Keratinocyte (primary cell): ENCODE measurements around the gene HOXA7. TPM values are rescaled to one million over a fixed set of nuclear protein-coding genes. Genes with fewer than 3 reads are reported as not detected.

Experiments used
- DNase-seq: peaks from one replicate; pipeline ENCODE4 v3.0.0-alpha.2; 2011; ENCODE audit warnings: low read depth, missing footprints, low spot score
- FAIRE-seq: peaks from 2 replicates; lab custom pipeline; 2011; peaks lifted over from hg19 to GRCh38; lab: Jason Lieb, UNC
- H2AFZ ChIP-seq: 2 replicates; pipeline ENCODE4 v1.6.0; 2012; ENCODE audit warnings: low read length, control low read depth, inconsistent platforms; ENCODE audit not compliant: control insufficient read depth
- H3K27ac ChIP-seq: 2 replicates; pipeline ENCODE4 v1.5.1; 2011; ENCODE audit warnings: low read length; ENCODE audit not compliant: control insufficient read depth, insufficient read depth
- H3K27me3 ChIP-seq: 3 replicates; pipeline ENCODE4 v1.6.0; 2011; ENCODE audit warnings: low read length; ENCODE audit not compliant: control insufficient read depth, insufficient read depth; ENCODE audit errors: extremely low read depth
- H3K36me3 ChIP-seq, 2 experiments: 2 replicates in 1 of 2; 3 replicates in 1 of 2; pipeline ENCODE4 v1.5.1; 2011; ENCODE audit warnings: low read length in 2 of 2, mild to moderate bottlenecking in 1 of 2; ENCODE audit not compliant: control insufficient read depth in 2 of 2, insufficient read depth in 2 of 2; ENCODE audit errors: extremely low read depth in 1 of 2
- H3K4me1 ChIP-seq: 3 replicates; pipeline ENCODE4 v1.5.1; 2011; ENCODE audit warnings: low read length; ENCODE audit not compliant: control insufficient read depth, insufficient read depth; ENCODE audit errors: extremely low read depth
- H3K4me2 ChIP-seq: 3 replicates; pipeline ENCODE4 v1.6.0; 2011; ENCODE audit warnings: low read depth, low read length; ENCODE audit not compliant: control insufficient read depth, insufficient read depth; ENCODE audit errors: extremely low read depth
- H3K4me3 ChIP-seq, 3 experiments: fragments of 200-600 bp in 1 of 3; sonication (generic) in 1 of 3; 2 replicates in 2 of 3; 3 replicates in 1 of 3; pipeline ENCODE4 v1.5.1; 2011 to 2016; ENCODE audit warnings: low read length in 3 of 3, mild to moderate bottlenecking in 3 of 3, control low read depth in 2 of 3, inconsistent platforms in 1 of 3, low read depth in 1 of 3, mixed read lengths in 1 of 3, mixed run types in 1 of 3, moderate library complexity in 1 of 3; ENCODE audit not compliant: control insufficient read depth in 2 of 3, insufficient read depth in 2 of 3; ENCODE audit errors: extremely low read depth in 1 of 3
- H3K79me2 ChIP-seq: 2 replicates; pipeline ENCODE4 v1.6.0; 2012; ENCODE audit warnings: low read length; ENCODE audit not compliant: control insufficient read depth, insufficient read depth
- H3K9ac ChIP-seq: 3 replicates; pipeline ENCODE4 v1.6.0; 2011; ENCODE audit warnings: low read length; ENCODE audit not compliant: control insufficient read depth, insufficient read depth; ENCODE audit errors: extremely low read depth
- H3K9me1 ChIP-seq: 3 replicates; pipeline ENCODE4 v1.6.0; 2011; ENCODE audit warnings: low read length; ENCODE audit not compliant: control insufficient read depth, insufficient read depth; ENCODE audit errors: extremely low read depth
- H3K9me3 ChIP-seq: 2 replicates; pipeline ENCODE4 v1.5.1; 2012; ENCODE audit warnings: low read depth, low read length; ENCODE audit not compliant: control insufficient read depth
- H4K20me1 ChIP-seq: 3 replicates; pipeline ENCODE4 v1.6.0; 2011; ENCODE audit warnings: low read length; ENCODE audit not compliant: control insufficient read depth, insufficient read depth; ENCODE audit errors: extremely low read depth
- CTCF ChIP-seq, 3 experiments: IDR thresholded peaks in 1 of 3; conservative IDR thresholded peaks in 1 of 3; optimal IDR thresholded peaks in 1 of 3; 2 replicates in 2 of 3; 3 replicates in 1 of 3; pipeline versions ENCODE3 to v1.5.1; 2011; ENCODE audit warnings: low read length in 3 of 3, mild to moderate bottlenecking in 3 of 3, moderate library complexity in 2 of 3, control low read depth in 1 of 3, inconsistent platforms in 1 of 3; ENCODE audit not compliant: insufficient read depth in 2 of 3; ENCODE audit errors: extremely low read depth in 1 of 3
- EZH2 ChIP-seq: IDR thresholded peaks from one replicate; pipeline ENCODE4 v1.6.1; 2012; ENCODE audit warnings: inconsistent platforms, mild to moderate bottlenecking, low read length, moderate library complexity
- dilution Hi-C: fragments of 300-500 bp; cut with MboI; formaldehyde crosslinking; loops from one replicate; pipeline ENCODE4 v1.7.0; 2020; ENCODE audit warnings: low sequenced_read_pairs; ENCODE audit not compliant: extremely low pct_ligation_motif_present
- polyA plus RNA-seq, 5 experiments: library from polyadenylated mRNA; depleted of rRNA in 3 of 5; stranded (reverse) in 3 of 5; stranded (forward) in 1 of 5; unstranded in 1 of 5; fragments of >200 nt; gene quantifications; 1 replicate in 1 of 5; 2 replicates in 3 of 5; 3 replicates in 1 of 5; pipeline versions ENCODE4 v1.2.1 to v1.2.3, GENCODE V29; 2011 to 2012; ENCODE audit warnings: missing spikeins in 2 of 5, low read depth in 1 of 5, low replicate concordance in 1 of 5

The HOXA7 gene
- polyA plus RNA-seq, 1 donor (not counting 4 experiments of a cell fraction or from before 2014, with no cell fraction given), result 8.1 TPM

- Histone ChIP-seq H3K4me3 (peak overlapping the region in 1 of 3 experiments; percentile 38), H3K4me2 (peak overlapping the region; percentile 37), H2AFZ (no peak overlapping the region)
Measured at GRCh38 chr7:27188386-27189294, 32.2 kb upstream of the HOXA7 start.

DNA sequence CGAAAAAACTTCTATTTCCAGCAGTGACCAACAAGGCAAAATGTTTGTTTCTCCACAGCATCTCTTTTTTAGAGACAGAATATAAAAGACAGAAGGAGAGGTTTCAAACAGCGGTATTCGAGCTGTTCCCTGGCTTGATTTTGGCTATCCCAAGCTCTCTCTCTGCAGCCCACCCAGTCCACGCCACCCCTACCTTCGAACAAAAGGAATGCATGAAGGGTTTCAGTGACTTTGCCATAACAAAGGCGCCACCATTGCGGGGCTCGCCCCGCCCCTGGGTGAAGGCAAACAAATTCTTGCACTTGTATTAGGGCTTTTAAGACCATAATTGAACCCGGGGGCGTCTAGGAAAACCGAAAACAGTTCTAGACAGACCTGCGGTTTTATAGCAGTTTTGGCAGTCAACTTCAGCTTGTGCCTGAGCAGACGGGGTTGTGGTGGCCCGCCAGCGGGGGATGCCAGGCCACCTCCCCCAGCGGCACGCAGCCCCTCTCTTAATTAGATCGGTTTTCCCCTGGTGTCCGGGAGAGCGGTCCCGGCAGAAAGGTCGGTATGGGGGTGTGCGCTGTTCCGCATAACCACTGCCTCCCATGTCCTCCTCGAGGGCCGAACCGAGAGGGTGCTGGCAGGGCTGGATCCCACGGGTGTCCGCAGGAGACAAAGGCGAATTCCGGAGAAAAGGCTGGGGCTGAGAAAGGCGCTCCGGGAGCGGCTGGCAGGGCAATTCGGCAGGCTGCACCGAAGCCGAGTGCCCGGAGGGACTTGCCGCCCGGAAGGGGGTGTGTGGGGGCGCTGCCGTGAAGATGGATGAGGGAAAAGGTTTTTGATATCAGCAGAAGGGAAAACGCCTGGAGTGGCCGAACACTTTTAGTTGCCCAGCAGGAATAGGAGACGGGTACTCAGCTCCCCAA is 31.3 kb upstream of the HOXA7 start:
- no peaks in the 10 kb centered on the region for H4K20me1 ChIP-seq
- peaks cover 13% of the 10 kb centered on the region for H3K4me1 ChIP-seq
- H3K4me3 ChIP-seq, result peak overlapping the region in 1 of 3 experiments; percentile 37
- no peak overlapping the region for H3K9ac ChIP-seq
- H2AFZ ChIP-seq, result no peak overlapping the region
- no peaks in the 10 kb centered on the region for H3K9me3 ChIP-seq
- no peak for DNase-seq
- H3K9me1 ChIP-seq, result no peaks in the 10 kb centered on the region
- dilution Hi-C loops, result no loop called here
- peak; percentile 49 for TF ChIP-seq EZH2
- TF ChIP-seq CTCF (optimal IDR thresholded peaks at IDR 0.05 in 1 of 3, IDR thresholded peaks at IDR 0.05 in 1 of 3, conservative IDR thresholded peaks at IDR 0.05 in 1 of 3; ENCODE audit: extremely low read depth in 1 of 3, insufficient read depth in 2 of 3, low read length in 3 of 3), result no peak
- peak overlapping the region; percentile 37 for H3K4me2 ChIP-seq
- no peaks in the 10 kb centered on the region for H3K79me2 ChIP-seq
- H3K27ac ChIP-seq, result no peak overlapping the region
- FAIRE-seq, result no peak
- no peaks in the 10 kb centered on the region for H3K36me3 ChIP-seq
- peaks cover 97% of the 10 kb centered on the region for H3K27me3 ChIP-seq

More at GRCh38 chr7:27188386-27189294, 32.2 kb upstream of the HOXA7 start:
- dilution Hi-C loops, result no loop called here
- H3K27ac ChIP-seq, result no peak overlapping the region
- no peaks in the 10 kb centered on the region for H3K79me2 ChIP-seq
- no peaks in the 10 kb centered on the region for H3K9me3 ChIP-seq
- no peaks in the 10 kb centered on the region for H3K9me1 ChIP-seq
- FAIRE-seq, result no peak
- DNase-seq, result no peak
- H3K4me1 ChIP-seq, result peaks cover 12% of the 10 kb centered on the region
- H3K9ac ChIP-seq, result no peak overlapping the region
- no peaks in the 10 kb centered on the region for H4K20me1 ChIP-seq
- no peaks in the 10 kb centered on the region for H3K36me3 ChIP-seq
- TF ChIP-seq EZH2 (peak; percentile 74), CTCF (optimal IDR thresholded peaks at IDR 0.05 in 1 of 3, IDR thresholded peaks at IDR 0.05 in 1 of 3, conservative IDR thresholded peaks at IDR 0.05 in 1 of 3; ENCODE audit: extremely low read depth in 1 of 3, insufficient read depth in 2 of 3, low read length in 3 of 3) (no peak)
- H3K27me3 ChIP-seq, result peaks cover 97% of the 10 kb centered on the region
